ENCODE results near the gene KRT28. TPM values are rescaled to one million over a fixed set of nuclear protein-coding genes. Genes with fewer than 3 reads are reported as not detected.

KRT28 gene
- total RNA-seq, result 0.05 TPM
- 0.37 TPM for polyA plus RNA-seq
- long read RNA-seq, donor 1, result 0 reads
- long read RNA-seq, donor 2, result 0 reads
- long read RNA-seq, donor 3, result 0 reads
- long read RNA-seq, donor 4, result 0 reads
- long read RNA-seq, donor 5, result 0 reads
- long read RNA-seq, donor 6, result 0 reads
- long read RNA-seq, donor 7, result 0 reads
- long read RNA-seq, donor 8, result 0 reads
- long read RNA-seq, donor 9, result 0 reads
- long read RNA-seq, donor 10, result 0 reads

GRCh38 chr17:40799859-40800258 lies at the start of gene KRT28:
Gene KRT28 (minus strand): TSS chr17:40799959. CDS start chr17:40799893, 66 bp downstream.
- Histone ChIP-seq H3K9me3 (ENCODE audit: control insufficient read depth in 2 of 2, insufficient read depth in 1 of 2, low read length in 1 of 2) (no peaks in the 10 kb centered on the region), H3K4me1 (ENCODE audit: control insufficient read depth in 2 of 2, insufficient read depth in 2 of 2, low read length in 2 of 2) (no peaks in the 10 kb centered on the region), H3K36me3 (ENCODE audit: control insufficient read depth in 2 of 2, insufficient read depth in 2 of 2, low read length in 1 of 2) (no peaks in the 10 kb centered on the region), H3K27ac (ENCODE audit: low read depth in 1 of 2, low read length in 1 of 2) (no peak within 1 kb of the TSS), H3K27me3 (ENCODE audit: control insufficient read depth in 2 of 2, insufficient read depth in 1 of 2, low read length in 1 of 2) (peaks cover 9 to 37% of the 10 kb centered on the region in 2 donors), H3K4me3 (ENCODE audit: low read length in 2 of 2) (no peak within 1 kb of the TSS)
- WGBS, result 94% methylated on average over 3 of the region's 3 CpGs
- DNase-seq (ENCODE audit: low read depth in 6 of 9, low spot score in 9 of 9), result no peak

GRCh38 chr17:40848583-40849235 lies 49.0 kb upstream of the KRT28 start:
- Histone ChIP-seq H3K36me3 (ENCODE audit: control insufficient read depth in 2 of 2, insufficient read depth in 2 of 2, low read length in 1 of 2) (no peaks in the 10 kb centered on the region), H3K27ac (ENCODE audit: low read depth in 1 of 2, low read length in 1 of 2) (no peak overlapping the region), H3K4me1 (ENCODE audit: control insufficient read depth in 2 of 2, insufficient read depth in 2 of 2, low read length in 2 of 2) (no peaks in the 10 kb centered on the region), H3K4me3 (ENCODE audit: low read length in 2 of 2) (no peak overlapping the region), H3K27me3 (ENCODE audit: control insufficient read depth in 2 of 2, insufficient read depth in 1 of 2, low read length in 1 of 2) (peaks cover 0 to 2% of the 10 kb centered on the region in 2 donors), H3K9me3 (ENCODE audit: control insufficient read depth in 2 of 2, insufficient read depth in 1 of 2, low read length in 1 of 2) (no peaks in the 10 kb centered on the region)
- WGBS, result 89% methylated on average over 1 of the region's 1 CpG
- no peak for DNase-seq (ENCODE audit: low read depth in 6 of 9, low spot score in 9 of 9)

- H3K27ac ChIP-seq (ENCODE audit: low read depth in 1 of 2, low read length in 1 of 2), result no peak overlapping the region
- H3K36me3 ChIP-seq (ENCODE audit: control insufficient read depth in 2 of 2, insufficient read depth in 2 of 2, low read length in 1 of 2), result no peaks in the 10 kb centered on the region
- no peaks in the 10 kb centered on the region for H3K4me1 ChIP-seq (ENCODE audit: control insufficient read depth in 2 of 2, insufficient read depth in 2 of 2, low read length in 2 of 2)
- H3K27me3 ChIP-seq (ENCODE audit: control insufficient read depth in 2 of 2, insufficient read depth in 1 of 2, low read length in 1 of 2), result no peaks in the 10 kb centered on the region
- H3K9me3 ChIP-seq (ENCODE audit: control insufficient read depth in 2 of 2, insufficient read depth in 1 of 2, low read length in 1 of 2), result no peaks in the 10 kb centered on the region
- no peak for DNase-seq (ENCODE audit: low read depth in 6 of 9, low spot score in 9 of 9)
- 62% methylated on average over 1 of the region's 1 CpG for WGBS
- H3K4me3 ChIP-seq (ENCODE audit: low read length in 2 of 2), result no peak overlapping the region
Observed at GRCh38 chr17:40846515-40847144, 46.9 kb upstream of the KRT28 start.

- Histone ChIP-seq H3K4me3 (ENCODE audit: low read length in 2 of 2) (no peak overlapping the region), H3K9me3 (ENCODE audit: control insufficient read depth in 2 of 2, insufficient read depth in 1 of 2, low read length in 1 of 2) (no peaks in the 10 kb centered on the region), H3K4me1 (ENCODE audit: control insufficient read depth in 2 of 2, insufficient read depth in 2 of 2, low read length in 2 of 2) (no peaks in the 10 kb centered on the region), H3K27ac (ENCODE audit: low read depth in 1 of 2, low read length in 1 of 2) (no peak overlapping the region), H3K27me3 (ENCODE audit: control insufficient read depth in 2 of 2, insufficient read depth in 1 of 2, low read length in 1 of 2) (no peaks in the 10 kb centered on the region), H3K36me3 (ENCODE audit: control insufficient read depth in 2 of 2, insufficient read depth in 2 of 2, low read length in 1 of 2) (no peaks in the 10 kb centered on the region)
- 91% methylated on average over 4 of the region's 4 CpGs for WGBS
- no peak for DNase-seq (ENCODE audit: low read depth in 6 of 9, low spot score in 9 of 9)
Observed at GRCh38 chr17:40844671-40845107, 44.9 kb upstream of the KRT28 start.

GRCh38 chr17:40843242-40843641 lies 43.5 kb upstream of the KRT28 start:
- DNase-seq (ENCODE audit: low read depth in 6 of 9, low spot score in 9 of 9), result no peak
- H3K27ac ChIP-seq (ENCODE audit: low read depth in 1 of 2, low read length in 1 of 2), result no peak overlapping the region
- H3K4me3 ChIP-seq (ENCODE audit: low read length in 2 of 2), result no peak overlapping the region
- 59% methylated on average over 3 of the region's 3 CpGs for WGBS
- no peaks in the 10 kb centered on the region for H3K9me3 ChIP-seq (ENCODE audit: control insufficient read depth in 2 of 2, insufficient read depth in 1 of 2, low read length in 1 of 2)
- no peaks in the 10 kb centered on the region for H3K4me1 ChIP-seq (ENCODE audit: control insufficient read depth in 2 of 2, insufficient read depth in 2 of 2, low read length in 2 of 2)
- no peaks in the 10 kb centered on the region for H3K36me3 ChIP-seq (ENCODE audit: control insufficient read depth in 2 of 2, insufficient read depth in 2 of 2, low read length in 1 of 2)
- H3K27me3 ChIP-seq (ENCODE audit: control insufficient read depth in 2 of 2, insufficient read depth in 1 of 2, low read length in 1 of 2), result no peaks in the 10 kb centered on the region

GRCh38 chr17:40841246-40841645 lies 41.5 kb upstream of the KRT28 start:
- Histone ChIP-seq H3K4me3 (ENCODE audit: low read length in 2 of 2) (no peak overlapping the region), H3K27me3 (ENCODE audit: control insufficient read depth in 2 of 2, insufficient read depth in 1 of 2, low read length in 1 of 2) (no peaks in the 10 kb centered on the region), H3K9me3 (ENCODE audit: control insufficient read depth in 2 of 2, insufficient read depth in 1 of 2, low read length in 1 of 2) (no peaks in the 10 kb centered on the region), H3K36me3 (ENCODE audit: control insufficient read depth in 2 of 2, insufficient read depth in 2 of 2, low read length in 1 of 2) (no peaks in the 10 kb centered on the region), H3K27ac (ENCODE audit: low read depth in 1 of 2, low read length in 1 of 2) (no peak overlapping the region), H3K4me1 (ENCODE audit: control insufficient read depth in 2 of 2, insufficient read depth in 2 of 2, low read length in 2 of 2) (no peaks in the 10 kb centered on the region)
- WGBS, result 92% methylated on average over 3 of the region's 3 CpGs
- DNase-seq (ENCODE audit: low read depth in 6 of 9, low spot score in 9 of 9), result no peak

- DNase-seq (ENCODE audit: low read depth in 6 of 9, low spot score in 9 of 9), result no peak
- peaks cover 0 to 3% of the 10 kb centered on the region in 2 donors for H3K36me3 ChIP-seq (ENCODE audit: control insufficient read depth in 2 of 2, insufficient read depth in 2 of 2, low read length in 1 of 2)
- H3K4me3 ChIP-seq (ENCODE audit: low read length in 2 of 2), result no peak overlapping the region
- no peaks in the 10 kb centered on the region for H3K4me1 ChIP-seq (ENCODE audit: control insufficient read depth in 2 of 2, insufficient read depth in 2 of 2, low read length in 2 of 2)
- 88% methylated on average over 3 of the region's 3 CpGs for WGBS
- no peak overlapping the region for H3K27ac ChIP-seq (ENCODE audit: low read depth in 1 of 2, low read length in 1 of 2)
- no peaks in the 10 kb centered on the region for H3K9me3 ChIP-seq (ENCODE audit: control insufficient read depth in 2 of 2, insufficient read depth in 1 of 2, low read length in 1 of 2)
- no peaks in the 10 kb centered on the region for H3K27me3 ChIP-seq (ENCODE audit: control insufficient read depth in 2 of 2, insufficient read depth in 1 of 2, low read length in 1 of 2)
Observed at GRCh38 chr17:40839194-40839593, 39.4 kb upstream of the KRT28 start.

- H3K27ac ChIP-seq (ENCODE audit: low read depth in 1 of 2, low read length in 1 of 2), result no peak overlapping the region
- H3K9me3 ChIP-seq (ENCODE audit: control insufficient read depth in 2 of 2, insufficient read depth in 1 of 2, low read length in 1 of 2), result no peaks in the 10 kb centered on the region
- WGBS, result 98% methylated on average over 4 of the region's 4 CpGs
- no peaks in the 10 kb centered on the region for H3K4me1 ChIP-seq (ENCODE audit: control insufficient read depth in 2 of 2, insufficient read depth in 2 of 2, low read length in 2 of 2)
- DNase-seq (ENCODE audit: low read depth in 6 of 9, low spot score in 9 of 9), result no peak
- H3K4me3 ChIP-seq (ENCODE audit: low read length in 2 of 2), result no peak overlapping the region
- peaks cover 0 to 3% of the 10 kb centered on the region in 2 donors for H3K36me3 ChIP-seq (ENCODE audit: control insufficient read depth in 2 of 2, insufficient read depth in 2 of 2, low read length in 1 of 2)
- no peaks in the 10 kb centered on the region for H3K27me3 ChIP-seq (ENCODE audit: control insufficient read depth in 2 of 2, insufficient read depth in 1 of 2, low read length in 1 of 2)
Observed at GRCh38 chr17:40836020-40836419, 36.3 kb upstream of the KRT28 start.

GRCh38 chr17:40833882-40834281 lies 34.1 kb upstream of the KRT28 start:
- H3K4me3 ChIP-seq (ENCODE audit: low read length in 2 of 2), result no peak overlapping the region
- no peak overlapping the region for H3K27ac ChIP-seq (ENCODE audit: low read depth in 1 of 2, low read length in 1 of 2)
- no peaks in the 10 kb centered on the region for H3K9me3 ChIP-seq (ENCODE audit: control insufficient read depth in 2 of 2, insufficient read depth in 1 of 2, low read length in 1 of 2)
- H3K27me3 ChIP-seq (ENCODE audit: control insufficient read depth in 2 of 2, insufficient read depth in 1 of 2, low read length in 1 of 2), result no peaks in the 10 kb centered on the region
- H3K36me3 ChIP-seq (ENCODE audit: control insufficient read depth in 2 of 2, insufficient read depth in 2 of 2, low read length in 1 of 2), result peaks cover 0 to 3% of the 10 kb centered on the region in 2 donors
- no peaks in the 10 kb centered on the region for H3K4me1 ChIP-seq (ENCODE audit: control insufficient read depth in 2 of 2, insufficient read depth in 2 of 2, low read length in 2 of 2)
- no peak for DNase-seq (ENCODE audit: low read depth in 6 of 9, low spot score in 9 of 9)

Data from thymus (tissue), 14 donors.